Bronchial epithelial cell (primary cell): ENCODE results near the gene RBBP4. TPM values are rescaled to one million over a fixed set of nuclear protein-coding genes. Genes with fewer than 3 reads are reported as not detected.

Experiments used
- DNase-seq: peaks from one replicate; pipeline ENCODE4 v3.0.0-alpha.2; 2010; ENCODE audit warnings: low read depth
- FAIRE-seq: peaks from 2 replicates; lab custom pipeline; 2011; peaks lifted over from hg19 to GRCh38; lab: Jason Lieb, UNC
- H3K27me3 ChIP-seq: 2 replicates; pipeline ENCODE4 v1.5.1; 2011; ENCODE audit warnings: low read length; ENCODE audit not compliant: control insufficient read depth, insufficient read depth
- H3K36me3 ChIP-seq: 2 replicates; pipeline ENCODE4 v1.5.1; 2011; ENCODE audit warnings: low read length; ENCODE audit not compliant: control insufficient read depth, insufficient read depth
- H3K4me3 ChIP-seq: 2 replicates; pipeline ENCODE4 v1.5.1; 2011; ENCODE audit warnings: mild to moderate bottlenecking, low read depth, low read length, control low read depth
- total RNA-seq: library from RNA; depleted of rRNA; stranded (reverse); fragments of >200 nt; gene quantifications from 2 replicates; pipeline ENCODE4 v1.2.1, GENCODE V29; 2014
- TF ChIP-seq, protein P1 (sequence below): IDR thresholded peaks from 2 replicates; pipeline ENCODE4 v1.5.1; 2011; ENCODE audit warnings: mild to moderate bottlenecking, moderate library complexity, low read length, control low read depth, inconsistent platforms; ENCODE audit not compliant: insufficient read depth, severe bottlenecking

Gene RBBP4
- total RNA-seq, 1 donor from 2014 or later: 93.7 TPM

GRCh38 chr1:32681999-32682398 lies 31.0 kb downstream of the RBBP4 start:
- peaks cover 6% of the 10 kb centered on the region for H3K36me3 ChIP-seq
- H3K27me3 ChIP-seq: no peaks in the 10 kb centered on the region
- TF ChIP-seq, protein P1, sequence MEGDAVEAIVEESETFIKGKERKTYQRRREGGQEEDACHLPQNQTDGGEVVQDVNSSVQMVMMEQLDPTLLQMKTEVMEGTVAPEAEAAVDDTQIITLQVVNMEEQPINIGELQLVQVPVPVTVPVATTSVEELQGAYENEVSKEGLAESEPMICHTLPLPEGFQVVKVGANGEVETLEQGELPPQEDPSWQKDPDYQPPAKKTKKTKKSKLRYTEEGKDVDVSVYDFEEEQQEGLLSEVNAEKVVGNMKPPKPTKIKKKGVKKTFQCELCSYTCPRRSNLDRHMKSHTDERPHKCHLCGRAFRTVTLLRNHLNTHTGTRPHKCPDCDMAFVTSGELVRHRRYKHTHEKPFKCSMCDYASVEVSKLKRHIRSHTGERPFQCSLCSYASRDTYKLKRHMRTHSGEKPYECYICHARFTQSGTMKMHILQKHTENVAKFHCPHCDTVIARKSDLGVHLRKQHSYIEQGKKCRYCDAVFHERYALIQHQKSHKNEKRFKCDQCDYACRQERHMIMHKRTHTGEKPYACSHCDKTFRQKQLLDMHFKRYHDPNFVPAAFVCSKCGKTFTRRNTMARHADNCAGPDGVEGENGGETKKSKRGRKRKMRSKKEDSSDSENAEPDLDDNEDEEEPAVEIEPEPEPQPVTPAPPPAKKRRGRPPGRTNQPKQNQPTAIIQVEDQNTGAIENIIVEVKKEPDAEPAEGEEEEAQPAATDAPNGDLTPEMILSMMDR: no peak
- H3K4me3 ChIP-seq: no peak overlapping the region
- no peak for FAIRE-seq
- no peak for DNase-seq

DNA sequence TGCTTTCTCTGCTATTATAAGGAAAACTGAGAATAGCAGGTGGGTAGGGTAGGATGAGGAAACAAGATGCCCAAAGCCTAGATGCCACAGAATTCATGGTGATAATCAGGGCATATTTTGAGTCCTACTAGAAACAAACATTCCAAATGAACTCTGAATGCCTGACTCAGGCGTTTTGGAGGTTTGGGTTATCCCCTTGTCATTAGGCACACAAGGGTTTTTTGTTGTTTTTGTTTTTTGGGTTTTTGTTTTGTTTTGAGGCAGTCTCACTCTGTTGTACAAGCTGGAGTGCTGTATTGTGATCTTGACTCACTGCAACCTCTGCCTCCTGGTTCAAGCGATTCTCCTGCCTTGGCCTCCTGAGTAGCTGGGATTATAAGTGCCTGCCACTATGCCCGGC lies 32.4 kb downstream of the RBBP4 start:
- peaks cover 6% of the 10 kb centered on the region for H3K36me3 ChIP-seq
- DNase-seq (no peak), FAIRE-seq (no peak)
- no peaks in the 10 kb centered on the region for H3K27me3 ChIP-seq
- H3K4me3 ChIP-seq: no peak overlapping the region
- TF ChIP-seq, protein P1: no peak

- FAIRE-seq (no peak), DNase-seq (no peak)
- TF ChIP-seq, protein P1: no peak
- H3K36me3 ChIP-seq: peaks cover 4% of the 10 kb centered on the region
- no peaks in the 10 kb centered on the region for H3K27me3 ChIP-seq
- H3K4me3 ChIP-seq: no peak overlapping the region
These were observed 33.3 kb downstream of the RBBP4 start for GRCh38 chr1:32684167-32684811.

GRCh38 chr1:32685498-32685897 lies 34.5 kb downstream of the RBBP4 start:
- Histone ChIP-seq H3K4me3 (no peak overlapping the region), H3K27me3 (no peaks in the 10 kb centered on the region), H3K36me3 (peaks cover 4% of the 10 kb centered on the region)
- DNase-seq: no peak
- TF ChIP-seq, protein P1: no peak
- no peak for FAIRE-seq

- Histone ChIP-seq H3K27me3 (no peaks in the 10 kb centered on the region), H3K36me3 (peaks cover under 1% of the 10 kb centered on the region), H3K4me3 (no peak overlapping the region)
- FAIRE-seq (no peak), DNase-seq (no peak)
- TF ChIP-seq, protein P1: no peak
These were observed 35.4 kb downstream of the RBBP4 start for GRCh38 chr1:32686387-32686786.

GRCh38 chr1:32693455-32694174 lies 42.6 kb downstream of the RBBP4 start:
- Histone ChIP-seq H3K36me3 (peaks cover 4% of the 10 kb centered on the region), H3K4me3 (no peak overlapping the region), H3K27me3 (no peaks in the 10 kb centered on the region)
- FAIRE-seq: no peak
- DNase-seq: no peak
- TF ChIP-seq, protein P1: no peak
